Lower leg skin (tissue), 3 donors: Measurements from ENCODE around the gene SMOC1.

Experiments used
- POLR2A ChIP-seq, 2 donors: fragments of 450-650 bp; IDR thresholded peaks; one replicate each; pipeline ENCODE4 v1.6.1; 2016 to 2017; ENCODE audit warnings: antibody characterized with exemption in 2 of 2, mild to moderate bottlenecking in 1 of 2, moderate library complexity in 1 of 2
- TF ChIP-seq, protein P1 (sequence below), 3 donors: fragments of 450-650 bp; IDR thresholded peaks; one replicate each; pipeline ENCODE4 v1.5.1; 2016; ENCODE audit warnings: antibody characterized with exemption in 3 of 3, mild to moderate bottlenecking in 3 of 3, moderate library complexity in 2 of 3

DNA sequence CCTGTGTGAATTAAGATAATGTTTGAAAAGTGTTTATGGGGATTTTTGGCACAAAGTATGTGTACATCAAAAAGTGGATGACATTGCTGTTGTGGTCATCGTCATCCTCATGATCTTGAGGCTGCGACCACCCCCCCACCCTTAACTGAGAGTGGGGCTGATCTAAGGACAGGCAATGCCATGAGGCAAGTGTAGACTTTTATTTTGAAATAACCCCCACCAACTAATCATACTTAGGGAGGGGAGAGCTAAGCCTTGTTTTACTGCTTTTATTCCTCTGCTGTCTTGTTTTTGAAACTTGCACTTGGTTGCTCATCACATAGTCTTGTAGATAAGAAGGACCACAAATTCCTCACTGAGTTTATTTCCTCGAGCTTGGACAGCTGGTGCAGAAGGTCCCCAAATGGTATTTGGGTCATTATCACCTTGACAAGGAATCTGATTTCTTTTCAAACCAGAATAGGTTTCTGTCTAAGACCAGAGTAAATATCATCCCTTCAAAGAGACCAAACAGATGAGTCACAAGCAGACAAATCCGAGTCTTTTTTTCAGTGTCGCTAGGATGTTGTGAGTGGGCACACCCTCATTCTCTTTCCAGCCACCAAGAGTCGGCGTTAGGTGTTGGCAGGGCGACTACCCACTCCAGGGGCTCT lies 23.9 kb upstream of the SMOC1 start:
- TF ChIP-seq, protein P1, sequence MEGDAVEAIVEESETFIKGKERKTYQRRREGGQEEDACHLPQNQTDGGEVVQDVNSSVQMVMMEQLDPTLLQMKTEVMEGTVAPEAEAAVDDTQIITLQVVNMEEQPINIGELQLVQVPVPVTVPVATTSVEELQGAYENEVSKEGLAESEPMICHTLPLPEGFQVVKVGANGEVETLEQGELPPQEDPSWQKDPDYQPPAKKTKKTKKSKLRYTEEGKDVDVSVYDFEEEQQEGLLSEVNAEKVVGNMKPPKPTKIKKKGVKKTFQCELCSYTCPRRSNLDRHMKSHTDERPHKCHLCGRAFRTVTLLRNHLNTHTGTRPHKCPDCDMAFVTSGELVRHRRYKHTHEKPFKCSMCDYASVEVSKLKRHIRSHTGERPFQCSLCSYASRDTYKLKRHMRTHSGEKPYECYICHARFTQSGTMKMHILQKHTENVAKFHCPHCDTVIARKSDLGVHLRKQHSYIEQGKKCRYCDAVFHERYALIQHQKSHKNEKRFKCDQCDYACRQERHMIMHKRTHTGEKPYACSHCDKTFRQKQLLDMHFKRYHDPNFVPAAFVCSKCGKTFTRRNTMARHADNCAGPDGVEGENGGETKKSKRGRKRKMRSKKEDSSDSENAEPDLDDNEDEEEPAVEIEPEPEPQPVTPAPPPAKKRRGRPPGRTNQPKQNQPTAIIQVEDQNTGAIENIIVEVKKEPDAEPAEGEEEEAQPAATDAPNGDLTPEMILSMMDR (IDR thresholded peaks at IDR 0.05), result no peak
- TF ChIP-seq POLR2A (IDR thresholded peaks at IDR 0.05), result no peak
